GM23338 (cell line): Measurements from ENCODE around the gene GRK3.

ENCODE experiments used
- CREB1 ChIP-seq: fragments of 250-450 bp; sonication (Bioruptor Pico); IDR thresholded peaks from 2 replicates; pipeline ENCODE4 v1.5.0; 2020; ENCODE audit warnings: low read depth, mild to moderate bottlenecking, moderate library complexity
- CTCF ChIP-seq, 2 experiments: fragments of 200-600 bp in 1 of 2; sonication (generic) in 1 of 2; conservative IDR thresholded peaks; 2 replicates each; pipeline versions ENCODE4 v1.5.1 to v1.6.1; 2016 to 2017; ENCODE audit warnings: antibody characterized with exemption in 2 of 2, low read depth in 2 of 2, mild to moderate bottlenecking in 2 of 2, moderate library complexity in 1 of 2
- ETS1 ChIP-seq: IDR thresholded peaks from 2 replicates; pipeline ENCODE4 v1.6.1; 2016; ENCODE audit warnings: antibody characterized with exemption
- EZH2 ChIP-seq: fragments of 200-600 bp; sonication (generic); IDR thresholded peaks from one replicate; pipeline ENCODE4 v1.8.0; 2017; ENCODE audit warnings: antibody characterized with exemption, mild to moderate bottlenecking, low read depth; ENCODE audit not compliant: unreplicated experiment
- EZH2phosphoT487 ChIP-seq: fragments of 200-600 bp; sonication (generic); IDR thresholded peaks from one replicate; pipeline ENCODE4 v1.8.1; 2018; ENCODE audit warnings: antibody characterized with exemption; ENCODE audit not compliant: unreplicated experiment
- JUNB ChIP-seq: IDR thresholded peaks from one replicate; pipeline ENCODE4 v1.6.1; 2016; ENCODE audit warnings: antibody characterized with exemption; ENCODE audit not compliant: unreplicated experiment
- NANOG ChIP-seq: IDR thresholded peaks from 2 replicates; pipeline ENCODE4 v1.6.1; 2016; ENCODE audit warnings: antibody characterized with exemption, borderline replicate concordance
- POLR2AphosphoS5 ChIP-seq: IDR thresholded peaks from 2 replicates; pipeline ENCODE4 v1.6.1; 2016; ENCODE audit warnings: antibody characterized with exemption, low read depth
- REST ChIP-seq: IDR thresholded peaks from one replicate; pipeline ENCODE4 v1.6.1; 2018; ENCODE audit warnings: antibody characterized with exemption; ENCODE audit not compliant: unreplicated experiment
- STAT1 ChIP-seq: IDR thresholded peaks from one replicate; pipeline ENCODE4 v1.6.1; 2016; ENCODE audit warnings: antibody characterized with exemption; ENCODE audit not compliant: unreplicated experiment
- ZNF114 ChIP-seq: fragments of 250-450 bp; sonication (Bioruptor Pico); IDR thresholded peaks from 2 replicates; pipeline ENCODE4 v1.5.0; 2020; ENCODE audit warnings: mild to moderate bottlenecking, moderate library complexity
- TF ChIP-seq, protein P1 (sequence below): fragments of 250-450 bp; sonication (Bioruptor Pico); IDR thresholded peaks from 2 replicates; pipeline ENCODE4 v1.5.0; 2020; ENCODE audit warnings: mild to moderate bottlenecking, moderate library complexity

- TF ChIP-seq CTCF (conservative IDR thresholded peaks at IDR 0.05; ENCODE audit: low read depth in 2 of 2) (no peak), CREB1 (no peak), EZH2phosphoT487 (no peak), EZH2 (no peak), POLR2AphosphoS5 (no peak), JUNB (no peak), REST (no peak), STAT1 (no peak), ZNF114 (no peak), NANOG (no peak), ETS1 (no peak)
- TF ChIP-seq, protein P1, sequence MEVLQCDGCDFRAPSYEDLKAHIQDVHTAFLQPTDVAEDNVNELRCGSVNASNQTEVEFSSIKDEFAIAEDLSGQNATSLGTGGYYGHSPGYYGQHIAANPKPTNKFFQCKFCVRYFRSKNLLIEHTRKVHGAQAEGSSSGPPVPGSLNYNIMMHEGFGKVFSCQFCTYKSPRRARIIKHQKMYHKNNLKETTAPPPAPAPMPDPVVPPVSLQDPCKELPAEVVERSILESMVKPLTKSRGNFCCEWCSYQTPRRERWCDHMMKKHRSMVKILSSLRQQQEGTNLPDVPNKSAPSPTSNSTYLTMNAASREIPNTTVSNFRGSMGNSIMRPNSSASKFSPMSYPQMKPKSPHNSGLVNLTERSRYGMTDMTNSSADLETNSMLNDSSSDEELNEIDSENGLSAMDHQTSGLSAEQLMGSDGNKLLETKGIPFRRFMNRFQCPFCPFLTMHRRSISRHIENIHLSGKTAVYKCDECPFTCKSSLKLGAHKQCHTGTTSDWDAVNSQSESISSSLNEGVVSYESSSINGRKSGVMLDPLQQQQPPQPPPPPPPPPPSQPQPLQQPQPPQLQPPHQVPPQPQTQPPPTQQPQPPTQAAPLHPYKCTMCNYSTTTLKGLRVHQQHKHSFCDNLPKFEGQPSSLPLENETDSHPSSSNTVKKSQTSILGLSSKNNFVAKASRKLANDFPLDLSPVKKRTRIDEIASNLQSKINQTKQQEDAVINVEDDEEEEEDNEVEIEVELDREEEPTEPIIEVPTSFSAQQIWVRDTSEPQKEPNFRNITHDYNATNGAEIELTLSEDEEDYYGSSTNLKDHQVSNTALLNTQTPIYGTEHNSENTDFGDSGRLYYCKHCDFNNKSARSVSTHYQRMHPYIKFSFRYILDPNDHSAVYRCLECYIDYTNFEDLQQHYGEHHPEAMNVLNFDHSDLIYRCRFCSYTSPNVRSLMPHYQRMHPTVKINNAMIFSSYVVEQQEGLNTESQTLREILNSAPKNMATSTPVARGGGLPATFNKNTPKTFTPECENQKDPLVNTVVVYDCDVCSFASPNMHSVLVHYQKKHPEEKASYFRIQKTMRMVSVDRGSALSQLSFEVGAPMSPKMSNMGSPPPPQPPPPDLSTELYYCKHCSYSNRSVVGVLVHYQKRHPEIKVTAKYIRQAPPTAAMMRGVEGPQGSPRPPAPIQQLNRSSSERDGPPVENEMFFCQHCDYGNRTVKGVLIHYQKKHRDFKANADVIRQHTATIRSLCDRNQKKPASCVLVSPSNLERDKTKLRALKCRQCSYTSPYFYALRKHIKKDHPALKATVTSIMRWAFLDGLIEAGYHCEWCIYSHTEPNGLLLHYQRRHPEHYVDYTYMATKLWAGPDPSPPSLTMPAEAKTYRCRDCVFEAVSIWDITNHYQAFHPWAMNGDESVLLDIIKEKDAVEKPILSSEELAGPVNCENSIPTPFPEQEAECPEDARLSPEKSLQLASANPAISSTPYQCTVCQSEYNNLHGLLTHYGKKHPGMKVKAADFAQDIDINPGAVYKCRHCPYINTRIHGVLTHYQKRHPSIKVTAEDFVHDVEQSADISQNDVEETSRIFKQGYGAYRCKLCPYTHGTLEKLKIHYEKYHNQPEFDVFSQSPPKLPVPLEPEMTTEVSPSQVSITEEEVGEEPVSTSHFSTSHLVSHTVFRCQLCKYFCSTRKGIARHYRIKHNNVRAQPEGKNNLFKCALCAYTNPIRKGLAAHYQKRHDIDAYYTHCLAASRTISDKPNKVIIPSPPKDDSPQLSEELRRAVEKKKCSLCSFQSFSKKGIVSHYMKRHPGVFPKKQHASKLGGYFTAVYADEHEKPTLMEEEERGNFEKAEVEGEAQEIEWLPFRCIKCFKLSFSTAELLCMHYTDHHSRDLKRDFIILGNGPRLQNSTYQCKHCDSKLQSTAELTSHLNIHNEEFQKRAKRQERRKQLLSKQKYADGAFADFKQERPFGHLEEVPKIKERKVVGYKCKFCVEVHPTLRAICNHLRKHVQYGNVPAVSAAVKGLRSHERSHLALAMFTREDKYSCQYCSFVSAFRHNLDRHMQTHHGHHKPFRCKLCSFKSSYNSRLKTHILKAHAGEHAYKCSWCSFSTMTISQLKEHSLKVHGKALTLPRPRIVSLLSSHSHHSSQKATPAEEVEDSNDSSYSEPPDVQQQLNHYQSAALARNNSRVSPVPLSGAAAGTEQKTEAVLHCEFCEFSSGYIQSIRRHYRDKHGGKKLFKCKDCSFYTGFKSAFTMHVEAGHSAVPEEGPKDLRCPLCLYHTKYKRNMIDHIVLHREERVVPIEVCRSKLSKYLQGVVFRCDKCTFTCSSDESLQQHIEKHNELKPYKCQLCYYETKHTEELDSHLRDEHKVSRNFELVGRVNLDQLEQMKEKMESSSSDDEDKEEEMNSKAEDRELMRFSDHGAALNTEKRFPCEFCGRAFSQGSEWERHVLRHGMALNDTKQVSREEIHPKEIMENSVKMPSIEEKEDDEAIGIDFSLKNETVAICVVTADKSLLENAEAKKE (CRISPR knock-in tag), result no peak
Measured at GRCh38 chr22:25753252-25753651, 188.8 kb downstream of the GRK3 start.
